Endothelial cell (in vitro differentiated cells): ENCODE results near the gene SAE1. TPM values are rescaled to one million over a fixed set of nuclear protein-coding genes. Genes with fewer than 3 reads are reported as not detected.
"Not testable (repeated sequence)": the region's sequence is repeated elsewhere in the genome, so short reads cannot be mapped to it uniquely, and the experiment has no call there.

Experiments
- DNase-seq: peaks from one replicate; pipeline ENCODE4 v3.0.0; 2021; ENCODE audit warnings: low spot score
- H3K27ac Mint-ChIP-seq: one replicate; pipeline ENCODE4 v1.8.0; 2021; ENCODE audit warnings: mixed read lengths, inconsistent platforms; ENCODE audit not compliant: unreplicated experiment
- H3K27me3 Mint-ChIP-seq: one replicate; pipeline ENCODE4 v1.8.0; 2021; ENCODE audit warnings: mild to moderate bottlenecking, moderate library complexity, mixed read lengths, inconsistent platforms; ENCODE audit not compliant: unreplicated experiment
- H3K36me3 Mint-ChIP-seq: one replicate; pipeline ENCODE4 v1.8.0; 2021; ENCODE audit warnings: mild to moderate bottlenecking, low read depth, mixed read lengths, inconsistent platforms; ENCODE audit not compliant: unreplicated experiment
- H3K4me1 Mint-ChIP-seq: one replicate; pipeline ENCODE4 v1.8.0; 2021; ENCODE audit warnings: mild to moderate bottlenecking, mixed read lengths, inconsistent platforms; ENCODE audit not compliant: unreplicated experiment
- H3K4me3 Mint-ChIP-seq: one replicate; pipeline ENCODE4 v1.8.0; 2021; ENCODE audit warnings: mild to moderate bottlenecking, mixed read lengths, inconsistent platforms; ENCODE audit not compliant: unreplicated experiment
- H3K9me3 Mint-ChIP-seq: one replicate; pipeline ENCODE4 v1.8.0; 2021; ENCODE audit warnings: mixed read lengths, inconsistent platforms; ENCODE audit not compliant: unreplicated experiment
- CTCF ChIP-seq: fragments of 200-600 bp; sonication (generic); IDR thresholded peaks from one replicate; pipeline ENCODE4 v1.5.0; 2021; ENCODE audit warnings: antibody characterized with exemption; ENCODE audit not compliant: unreplicated experiment
- total RNA-seq: library from RNA; stranded (reverse); fragmentation: NEBNext Ultra II Directional; extraction: Animal tissue kit (Norgen Biotek cat#: 25700); gene quantifications from one replicate; pipeline ENCODE4 v1.2.1, GENCODE V29; 2021; ENCODE audit not compliant: unreplicated experiment

The SAE1 gene
- total RNA-seq, 1 donor from 2014 or later: 134 TPM

GRCh38 chr19:47099576-47100050, 31.0 kb upstream of the SAE1 start:
- no peak overlapping the region for H3K4me3 Mint-ChIP-seq
- TF ChIP-seq CTCF: no peak
- peaks cover 3% of the 10 kb centered on the region for H3K4me1 Mint-ChIP-seq
- H3K36me3 Mint-ChIP-seq: peaks cover 18% of the 10 kb centered on the region
- H3K9me3 Mint-ChIP-seq: no peaks in the 10 kb centered on the region
- DNase-seq: no peak
- H3K27me3 Mint-ChIP-seq: peaks cover 2% of the 10 kb centered on the region
- H3K27ac Mint-ChIP-seq: no peak overlapping the region

- no peak overlapping the region for H3K4me3 Mint-ChIP-seq
These were observed 30.3 kb upstream of the SAE1 start for GRCh38 chr19:47100290-47100689.

GRCh38 chr19:47101116-47101515, 29.5 kb upstream of the SAE1 start:
- H3K9me3 Mint-ChIP-seq, H3K4me1 Mint-ChIP-seq, H3K27me3 Mint-ChIP-seq, DNase-seq, H3K27ac Mint-ChIP-seq, H3K4me3 Mint-ChIP-seq: not testable (repeated sequence)
- H3K36me3 Mint-ChIP-seq: peaks cover 13% of the 10 kb centered on the region

More at GRCh38 chr19:47100290-47100689, 30.3 kb upstream of the SAE1 start:
- H3K9me3 Mint-ChIP-seq: no peaks in the 10 kb centered on the region
- no peak for TF ChIP-seq CTCF
- H3K27ac Mint-ChIP-seq: peak overlapping the region; percentile 17
- no peak for DNase-seq
- peaks cover 18% of the 10 kb centered on the region for H3K36me3 Mint-ChIP-seq
- peaks cover 2% of the 10 kb centered on the region for H3K27me3 Mint-ChIP-seq
- peaks cover 3% of the 10 kb centered on the region for H3K4me1 Mint-ChIP-seq

GRCh38 chr19:47102346-47103060, 28.1 kb upstream of the SAE1 start:
- peaks cover 12% of the 10 kb centered on the region for H3K4me1 Mint-ChIP-seq
- H3K27ac Mint-ChIP-seq: no peak overlapping the region
- no peak for TF ChIP-seq CTCF
- no peaks in the 10 kb centered on the region for H3K9me3 Mint-ChIP-seq
- no peaks in the 10 kb centered on the region for H3K27me3 Mint-ChIP-seq
- H3K4me3 Mint-ChIP-seq: no peak overlapping the region
- peaks cover 3% of the 10 kb centered on the region for H3K36me3 Mint-ChIP-seq
- DNase-seq: no peak

- Mint-ChIP-seq H3K27me3 (no peaks in the 10 kb centered on the region), H3K4me3 (no peak overlapping the region), H3K36me3 (peaks cover 6% of the 10 kb centered on the region), H3K4me1 (peaks cover 28% of the 10 kb centered on the region), H3K9me3 (no peaks in the 10 kb centered on the region), H3K27ac (no peak overlapping the region)
- no peak for DNase-seq
- no peak for TF ChIP-seq CTCF
These were observed 26.0 kb upstream of the SAE1 start for GRCh38 chr19:47104680-47105079.
